Endothelial cell of umbilical vein (primary cell): ENCODE data around the gene SCAPER. TPM values are rescaled to one million over a fixed set of nuclear protein-coding genes. Genes with fewer than 3 reads are reported as not detected.

Experiments
- BruUV-seq: library from RNA; stranded (reverse); fragments of 400-500 nt; replicated peaks from 2 replicates; lab custom pipeline; 2021; lab: Mats Ljungman, UMichigan
- CTCF ChIA-PET: fragments of 300-600, 350-600 bp; sonication (Branson Sonifier 250); formaldehyde crosslinking; loops from one replicate; lab custom pipeline; 2021; ENCODE audit warnings: antibody characterized with exemption, inconsistent platforms; lab: Charles Lee
- POLR2A ChIA-PET: fragments of 300-600, 350-600 bp; sonication (Branson Sonifier 250); formaldehyde crosslinking; loops from one replicate; lab custom pipeline; 2021; ENCODE audit warnings: antibody characterized with exemption, inconsistent platforms; lab: Charles Lee
- DNase-seq: peaks from one replicate; pipeline ENCODE4 v3.0.0-alpha.2; 2011; ENCODE audit warnings: low read depth, low spot score
- FAIRE-seq: peaks from 2 replicates; lab custom pipeline; 2011; peaks lifted over from hg19 to GRCh38; lab: Jason Lieb, UNC
- H2AFZ ChIP-seq: 2 replicates; pipeline ENCODE4 v1.6.0; 2012; ENCODE audit warnings: low read depth, low read length, control low read depth, inconsistent platforms
- H3K27ac ChIP-seq: 2 replicates; pipeline ENCODE4 v1.5.1; 2011; ENCODE audit warnings: low read depth, mild to moderate bottlenecking, control low read depth, low read length, moderate library complexity; ENCODE audit not compliant: insufficient read depth
- H3K27me3 ChIP-seq, 2 experiments: 2 replicates each; pipeline versions ENCODE4 v1.6.0 to v1.6.1; 2011; ENCODE audit warnings: low read length in 2 of 2, mixed read lengths in 1 of 2; ENCODE audit not compliant: control insufficient read depth in 2 of 2, insufficient read depth in 2 of 2
- H3K36me3 ChIP-seq, 2 experiments: 2 replicates in 1 of 2; 3 replicates in 1 of 2; pipeline ENCODE4 v1.5.1; 2011; ENCODE audit warnings: low read length in 2 of 2, mild to moderate bottlenecking in 1 of 2, moderate library complexity in 1 of 2; ENCODE audit not compliant: control insufficient read depth in 2 of 2, insufficient read depth in 2 of 2; ENCODE audit errors: extremely low read depth in 1 of 2
- H3K4me1 ChIP-seq: 3 replicates; pipeline ENCODE4 v1.5.1; 2011; ENCODE audit warnings: mild to moderate bottlenecking, low read length; ENCODE audit not compliant: control insufficient read depth, insufficient read depth; ENCODE audit errors: extremely low read depth
- H3K4me2 ChIP-seq: 2 replicates; pipeline ENCODE4 v1.6.1; 2011; ENCODE audit warnings: low read length, control low read depth, mixed read lengths; ENCODE audit not compliant: insufficient read depth
- H3K4me3 ChIP-seq, 3 experiments: fragments of 200-600 bp in 1 of 3; sonication (generic), shearing (Covaris generic) in 1 of 3; replicated peaks in 1 of 3; 2 replicates each; pipeline ENCODE4 v1.5.1; 2011 to 2016; ENCODE audit warnings: control low read depth in 3 of 3, low read length in 3 of 3, mild to moderate bottlenecking in 2 of 3, inconsistent platforms in 1 of 3, low read depth in 1 of 3, moderate library complexity in 1 of 3; ENCODE audit not compliant: insufficient read depth in 1 of 3
- H3K79me2 ChIP-seq: 2 replicates; pipeline ENCODE4 v1.6.0; 2012; ENCODE audit warnings: low read length, inconsistent platforms; ENCODE audit not compliant: control insufficient read depth, insufficient read depth
- H3K9ac ChIP-seq: replicated peaks from 2 replicates; pipeline ENCODE3; 2011; ENCODE audit warnings: low read length, control low read depth; ENCODE audit not compliant: insufficient read depth; ENCODE audit errors: extremely low read depth
- H3K9me1 ChIP-seq: replicated peaks from 3 replicates; pipeline ENCODE4 v1.6.0; 2011; ENCODE audit warnings: mild to moderate bottlenecking, low read length; ENCODE audit not compliant: control insufficient read depth, insufficient read depth; ENCODE audit errors: extremely low read depth
- H3K9me3 ChIP-seq: replicated peaks from 2 replicates; pipeline ENCODE4 v1.5.1; 2012; ENCODE audit warnings: low read length, inconsistent platforms; ENCODE audit not compliant: control insufficient read depth, insufficient read depth
- H4K20me1 ChIP-seq: replicated peaks from 2 replicates; pipeline ENCODE3; 2011; ENCODE audit warnings: mild to moderate bottlenecking, low read length; ENCODE audit not compliant: control insufficient read depth, insufficient read depth; ENCODE audit errors: extremely low read depth
- CTCF ChIP-seq, 2 donors: IDR thresholded peaks; 1 replicate in 1 of 2; 2 replicates in 1 of 2; pipeline ENCODE4 v1.5.1; 2011; ENCODE audit warnings: low read length in 2 of 2, mild to moderate bottlenecking in 2 of 2, moderate library complexity in 2 of 2, control low read depth in 1 of 2, inconsistent platforms in 1 of 2, low read depth in 1 of 2; ENCODE audit not compliant: insufficient read depth in 1 of 2; ENCODE audit errors: extremely low read depth in 1 of 2
- EZH2 ChIP-seq: IDR thresholded peaks from 2 replicates; pipeline ENCODE4 v1.6.1; 2012; ENCODE audit warnings: borderline replicate concordance, low read depth, mild to moderate bottlenecking, moderate library complexity, low read length, inconsistent platforms; ENCODE audit not compliant: severe bottlenecking
- FOS ChIP-seq: IDR thresholded peaks from 2 replicates; pipeline ENCODE4 v1.6.1; 2011; ENCODE audit warnings: mild to moderate bottlenecking, low read length, moderate library complexity, borderline replicate concordance; ENCODE audit not compliant: insufficient read depth
- JUN ChIP-seq: IDR thresholded peaks from 2 replicates; pipeline ENCODE4 v1.6.1; 2011; ENCODE audit warnings: borderline replicate concordance, low read depth; ENCODE audit not compliant: insufficient read length, insufficient read depth
- MAX ChIP-seq: IDR thresholded peaks from 2 replicates; pipeline ENCODE4 v1.6.1; 2011; ENCODE audit not compliant: insufficient read depth, insufficient read length
- MYC ChIP-seq: IDR thresholded peaks from one replicate; pipeline ENCODE4 v1.6.1; 2011; ENCODE audit warnings: mild to moderate bottlenecking, low read depth, low read length
- POLR2A ChIP-seq: IDR thresholded peaks from 2 replicates; pipeline ENCODE4 v1.6.1; 2012; ENCODE audit warnings: low read depth, mild to moderate bottlenecking, control low read depth, low read length
- POLR2AphosphoS5 ChIP-seq: IDR thresholded peaks from 2 replicates; pipeline ENCODE4 v1.6.1; 2012; ENCODE audit warnings: low read depth, mild to moderate bottlenecking, control low read depth, low read length, moderate library complexity; ENCODE audit not compliant: insufficient read depth
- dilution Hi-C: fragments of 300-500 bp; cut with MboI; formaldehyde crosslinking; loops from one replicate; pipeline ENCODE4 v1.15.0; 2019; ENCODE audit warnings: low sequenced_read_pairs; ENCODE audit not compliant: extremely low pct_ligation_motif_present
- intact Hi-C: fragments of 100-400 bp; cut with micrococcal nuclease; formaldehyde crosslinking; loops from one replicate; pipeline ENCODE4 v1.10.0; 2022
- polyA plus RNA-seq, 4 experiments: library from polyadenylated mRNA; depleted of rRNA in 3 of 4; stranded (reverse) in 3 of 4; unstranded in 1 of 4; fragments of >200 nt; gene quantifications; 2 replicates each; pipeline versions ENCODE4 v1.2.1 to v1.2.3, GENCODE V29; 2011 to 2012; ENCODE audit warnings: missing spikeins in 1 of 4
- total RNA-seq: library from RNA; stranded (reverse); gene quantifications from 2 replicates; pipeline ENCODE4 v1.2.3, GENCODE V29; 2021

SCAPER gene
- total and polyA plus RNA-seq, 2 donors (not counting 3 experiments of a cell fraction or from before 2014, with no cell fraction given): 2.7 to 12.7 TPM

GRCh38 chr15:76340198-76340802 is 564.8 kb downstream of the SCAPER start:
- TF ChIP-seq CTCF (IDR thresholded peaks at IDR 0.05; ENCODE audit: extremely low read depth in 1 of 2, insufficient read depth in 1 of 2, low read depth in 1 of 2, low read length in 2 of 2) (no peak), MYC (no peak), EZH2 (peak; percentile 100), JUN (no peak), POLR2AphosphoS5 (peak; percentile 11), MAX (no peak), FOS (no peak), POLR2A (no peak)
- CTCF ChIA-PET: interaction anchor here (1.1 to 1.6 kb wide), 2 partner anchors 149 to 502 kb away, joined by 3 to 4 read pairs; no protein-coding TSS in a partner anchor
- H3K4me1 ChIP-seq: peaks cover 23% of the 10 kb centered on the region
- DNase-seq (peak; percentile 67), FAIRE-seq (peak; percentile 4)
- H3K36me3 ChIP-seq: no peaks in the 10 kb centered on the region
- no TSS peak for BruUV-seq
- peak overlapping the region; percentile 7 for H2AFZ ChIP-seq
- H3K27me3 ChIP-seq: peaks cover 83 to 100% of the 10 kb centered on the region in 2 experiments
- no peaks in the 10 kb centered on the region for H3K79me2 ChIP-seq
- H3K9me3 ChIP-seq: no peaks in the 10 kb centered on the region
- intact Hi-C loops: loop anchor here (1.0 to 10.0 kb wide), 2 partner anchors 29 to 525 kb away; partner anchors contain the start of gene ETFA
- no peaks in the 10 kb centered on the region for H4K20me1 ChIP-seq
- H3K4me2 ChIP-seq: peak overlapping the region; percentile 8
- H3K9me1 ChIP-seq: no peaks in the 10 kb centered on the region
- no peak overlapping the region for H3K27ac ChIP-seq
- H3K9ac ChIP-seq: no peak overlapping the region
- no peak overlapping the region for H3K4me3 ChIP-seq
- dilution Hi-C loops: no loop called here
- POLR2A ChIA-PET: interaction anchor here (0.6 to 0.7 kb wide), 2 partner anchors 27 to 154 kb away, joined by 3 to 5 read pairs; no protein-coding TSS in a partner anchor
